ENCODE measurements around the gene ANKRD39. TPM values are rescaled to one million over a fixed set of nuclear protein-coding genes. Genes with fewer than 3 reads are reported as not detected.

The ANKRD39 gene
- total and polyA plus RNA-seq, 9 of the 15 experiments (the other 6 are each of a cell fraction or from before 2014, with no cell fraction given), result 8.2 to 33.1 (median 23.8) TPM

GRCh38 chr2:96868555-96869280 lies 10.9 kb upstream of the ANKRD39 start (continued):
- peak; percentile 74 for TF ChIP-seq ZBTB40 (IDR thresholded peaks at IDR 0.05)
- no peak for TF ChIP-seq ZBTB40 (CRISPR knock-in tag; IDR thresholded peaks at IDR 0.05)
- TF ChIP-seq E2F6 (IDR thresholded peaks at IDR 0.05; ENCODE audit: borderline replicate concordance in 1 of 2, extremely low read depth in 1 of 2, insufficient read depth in 1 of 2, insufficient read length in 1 of 2, low read depth in 1 of 2, low read length in 1 of 2, poor library complexity in 1 of 2, severe bottlenecking in 1 of 2), result peak; percentile 22 to 64
- TF ChIP-seq FUS (optimal IDR thresholded peaks at IDR 0.05; ENCODE audit: low read depth, low read length), result peak; percentile 31
- TF ChIP-seq NR4A1 (CRISPR knock-in tag; IDR thresholded peaks at IDR 0.05), result no peak
- no peak for TF ChIP-seq NR4A1 (tag; IDR thresholded peaks at IDR 0.05)
- 0 out of 2 replicates have a peak, but pooled peaks have one; percentile 1 for TF ChIP-seq TFE3 (CRISPR knock-in tag; IDR thresholded peaks at IDR 0.05)
- TF ChIP-seq ZNF518B (CRISPR knock-in tag; IDR thresholded peaks at IDR 0.05), result no peak
- TF ChIP-seq ATF1 (CRISPR knock-in tag; IDR thresholded peaks at IDR 0.05), result no peak
- TF ChIP-seq ATF1 (tag; IDR thresholded peaks at IDR 0.05), result peak; percentile 27; the same call in 1 of the 2 replicates
- TF ChIP-seq GABPA (tag; conservative IDR thresholded peaks at IDR 0.05; ENCODE audit: low read depth), result peak; percentile 79

All from K562 (cell line).